ENCODE data around the gene SUGT1. TPM values are rescaled to one million over a fixed set of nuclear protein-coding genes. Genes with fewer than 3 reads are reported as not detected.
"Not testable (repeated sequence)": the region's sequence is repeated elsewhere in the genome, so short reads cannot be mapped to it uniquely, and the experiment has no call there.

Gene SUGT1
- polyA plus RNA-seq, 2 donors: 33.7 to 36.1 TPM

DNA sequence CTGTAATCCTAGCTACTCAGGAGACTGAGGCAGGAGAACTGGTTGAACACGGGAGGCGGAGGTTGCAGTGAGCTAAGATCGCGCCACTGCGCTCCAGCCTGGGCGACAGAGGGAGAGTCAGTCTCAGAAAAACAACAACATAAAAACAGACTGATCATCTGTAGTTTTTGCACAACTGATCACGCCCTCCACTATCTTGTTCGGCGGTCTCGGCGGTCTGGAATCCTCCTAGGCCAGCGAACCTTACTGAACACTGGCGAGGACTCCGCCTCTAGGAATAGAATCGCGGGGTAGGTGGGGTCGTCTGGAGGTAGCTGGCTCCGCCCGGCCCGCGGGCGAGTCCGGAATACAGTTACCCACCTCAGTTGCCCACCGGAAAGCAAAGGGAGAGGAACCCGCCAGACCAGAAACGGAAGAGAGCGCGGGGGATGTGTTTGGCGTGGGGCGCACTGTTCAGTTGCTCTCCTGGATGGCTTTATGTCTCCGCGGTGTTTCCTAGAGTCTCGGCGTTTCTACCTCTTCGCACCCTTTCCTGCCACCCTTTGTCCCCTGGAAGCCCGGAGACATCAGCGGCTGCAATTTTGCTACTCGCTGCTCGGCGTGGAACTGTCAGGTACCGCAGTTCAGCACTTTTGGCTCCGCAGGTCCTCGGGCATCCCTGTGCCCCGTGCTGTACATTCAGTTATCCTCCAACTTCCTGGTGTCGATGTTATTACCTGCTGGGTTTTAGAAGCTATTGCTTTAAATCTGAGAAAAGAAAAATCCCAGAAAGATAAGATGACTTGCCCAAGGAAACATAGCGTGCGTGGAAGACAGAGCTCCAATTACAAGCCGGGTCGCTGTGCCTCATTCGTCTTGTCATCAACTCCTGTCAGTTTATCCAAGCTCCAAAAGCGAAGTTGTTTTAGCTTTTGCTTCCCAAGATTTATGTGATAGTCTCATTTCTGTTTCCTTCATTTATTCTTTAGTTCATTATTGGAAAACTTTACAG lies 35.3 kb upstream of the SUGT1 start:
- WGBS, 2 donors: 0 to 1% methylated on average over 51 of the region's 51 CpGs
- Histone ChIP-seq H3K27me3 (ENCODE audit: control insufficient read depth in 1 of 2, insufficient read depth in 2 of 2, low read length in 2 of 2) (no peaks in the 10 kb centered on the region), H3K4me1 (ENCODE audit: control insufficient read depth in 2 of 2, insufficient read depth in 2 of 2, low read length in 1 of 2) (no peaks in the 10 kb centered on the region), H3K36me3 (ENCODE audit: control insufficient read depth in 2 of 2, insufficient read depth in 2 of 2, low read length in 1 of 2) (no peaks in the 10 kb centered on the region), H3K27ac (ENCODE audit: low read depth in 2 of 2, low read length in 1 of 2) (peak overlapping the region; percentile 76 to 88), H3K9me3 (ENCODE audit: control insufficient read depth in 2 of 2, insufficient read depth in 1 of 2, low read depth in 1 of 2, low read length in 1 of 2) (no peaks in the 10 kb centered on the region), H3K4me3 (ENCODE audit: low read depth in 1 of 2, low read length in 2 of 2) (peak overlapping the region; percentile 76 to 77)

GRCh38 chr13:52631083-52631690 lies 21.4 kb upstream of the SUGT1 start:
- not testable (repeated sequence) for H3K36me3 ChIP-seq (ENCODE audit: control insufficient read depth in 2 of 2, insufficient read depth in 2 of 2, low read length in 1 of 2)

GRCh38 chr13:52638666-52639328 lies 13.8 kb upstream of the SUGT1 start:
- 85 to 89% methylated on average over 5 of the region's 5 CpGs for WGBS, 2 donors
- H3K27ac ChIP-seq (ENCODE audit: low read depth in 2 of 2, low read length in 1 of 2): no peak overlapping the region
- peaks cover 0 to 1% of the 10 kb centered on the region in 2 donors for H3K4me1 ChIP-seq (ENCODE audit: control insufficient read depth in 2 of 2, insufficient read depth in 2 of 2, low read length in 1 of 2)
- H3K9me3 ChIP-seq (ENCODE audit: control insufficient read depth in 2 of 2, insufficient read depth in 1 of 2, low read depth in 1 of 2, low read length in 1 of 2): no peaks in the 10 kb centered on the region
- no peak overlapping the region for H3K4me3 ChIP-seq (ENCODE audit: low read depth in 1 of 2, low read length in 2 of 2)
- H3K36me3 ChIP-seq (ENCODE audit: control insufficient read depth in 2 of 2, insufficient read depth in 2 of 2, low read length in 1 of 2): no peaks in the 10 kb centered on the region
- no peaks in the 10 kb centered on the region for H3K27me3 ChIP-seq (ENCODE audit: control insufficient read depth in 1 of 2, insufficient read depth in 2 of 2, low read length in 2 of 2)

More at GRCh38 chr13:52631083-52631690, 21.4 kb upstream of the SUGT1 start:
- not testable (repeated sequence) for H3K27ac ChIP-seq (ENCODE audit: low read depth in 2 of 2, low read length in 1 of 2); H3K27me3 ChIP-seq (ENCODE audit: control insufficient read depth in 1 of 2, insufficient read depth in 2 of 2, low read length in 2 of 2); H3K4me1 ChIP-seq (ENCODE audit: control insufficient read depth in 2 of 2, insufficient read depth in 2 of 2, low read length in 1 of 2); H3K4me3 ChIP-seq (ENCODE audit: low read depth in 1 of 2, low read length in 2 of 2); H3K9me3 ChIP-seq (ENCODE audit: control insufficient read depth in 2 of 2, insufficient read depth in 1 of 2, low read depth in 1 of 2, low read length in 1 of 2)
- WGBS, 2 donors: 60 to 69% methylated on average over 7 of the region's 7 CpGs

DNA sequence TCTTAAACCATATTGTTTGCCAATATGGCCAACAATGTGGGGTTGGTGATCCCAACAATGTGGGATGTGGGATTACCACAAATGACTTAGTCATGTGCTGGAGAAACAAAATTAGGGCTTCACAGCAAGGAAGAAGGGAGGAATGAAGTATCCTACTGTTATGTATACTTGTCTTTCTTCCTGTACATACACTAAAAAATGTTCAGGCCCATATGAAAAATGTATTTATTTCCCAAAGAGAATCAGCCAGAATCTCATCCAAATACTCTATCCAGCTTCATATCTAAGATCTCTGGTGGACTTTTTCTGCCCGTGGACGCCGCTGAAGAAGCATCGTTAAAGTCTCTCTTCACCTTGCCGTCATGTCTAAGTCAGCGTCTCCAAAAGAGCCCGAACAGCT lies 10.5 kb upstream of the SUGT1 start, which contains the start of gene HNRNPA1L2:
TSS of gene HNRNPA1L2 (plus strand) at position 301 of the 400 bp plus-strand sequence. CDS start at position 363, 62 bp downstream.
- H3K36me3 ChIP-seq (ENCODE audit: control insufficient read depth in 2 of 2, insufficient read depth in 2 of 2, low read length in 1 of 2): no peaks in the 10 kb centered on the region
- peaks cover 0 to 2% of the 10 kb centered on the region in 2 donors for H3K4me1 ChIP-seq (ENCODE audit: control insufficient read depth in 2 of 2, insufficient read depth in 2 of 2, low read length in 1 of 2)
- H3K27ac ChIP-seq (ENCODE audit: low read depth in 2 of 2, low read length in 1 of 2): peak within 1 kb of the TSS in 1 of 2 donors; percentile 47
- WGBS, 2 donors: 98% methylated on average over 7 of the region's 7 CpGs
- H3K27me3 ChIP-seq (ENCODE audit: control insufficient read depth in 1 of 2, insufficient read depth in 2 of 2, low read length in 2 of 2): no peaks in the 10 kb centered on the region
- H3K4me3 ChIP-seq (ENCODE audit: low read depth in 1 of 2, low read length in 2 of 2): no peak within 1 kb of the TSS
- H3K9me3 ChIP-seq (ENCODE audit: control insufficient read depth in 2 of 2, insufficient read depth in 1 of 2, low read depth in 1 of 2, low read length in 1 of 2): no peaks in the 10 kb centered on the region

DNA sequence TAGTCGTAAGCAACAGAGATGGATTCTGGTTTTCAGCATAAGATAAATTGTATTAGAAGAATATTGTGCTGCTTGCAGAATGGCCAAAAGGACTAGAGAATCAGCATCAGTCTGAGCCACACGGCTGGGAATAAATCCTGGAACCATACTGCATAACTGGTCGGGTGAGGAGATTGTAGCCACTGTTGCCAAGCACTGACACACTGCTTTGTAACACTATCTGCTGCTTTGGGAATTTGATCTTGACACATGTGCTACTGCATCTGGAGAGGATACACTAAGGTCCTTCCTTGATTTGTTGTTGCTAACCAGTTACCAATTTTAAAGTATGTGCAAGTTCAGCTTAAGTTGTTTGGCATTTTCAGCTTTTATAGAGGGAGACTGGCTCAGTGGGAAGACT lies 8.5 kb upstream of the SUGT1 start:
- WGBS, 2 donors: 46 to 66% methylated on average over 3 of the region's 3 CpGs
- H3K4me1 ChIP-seq (ENCODE audit: control insufficient read depth in 2 of 2, insufficient read depth in 2 of 2, low read length in 1 of 2): peaks cover 0 to 2% of the 10 kb centered on the region in 2 donors
- H3K27ac ChIP-seq (ENCODE audit: low read depth in 2 of 2, low read length in 1 of 2): peak overlapping the region in 1 of 2 donors; percentile 33

GRCh38 chr13:52646967-52647366 lies 5.7 kb upstream of the SUGT1 start:
- H3K4me1 ChIP-seq (ENCODE audit: control insufficient read depth in 2 of 2, insufficient read depth in 2 of 2, low read length in 1 of 2): peaks cover 0 to 2% of the 10 kb centered on the region in 2 donors
- no peak overlapping the region for H3K4me3 ChIP-seq (ENCODE audit: low read depth in 1 of 2, low read length in 2 of 2)
- H3K27ac ChIP-seq (ENCODE audit: low read depth in 2 of 2, low read length in 1 of 2): no peak overlapping the region
- H3K36me3 ChIP-seq (ENCODE audit: control insufficient read depth in 2 of 2, insufficient read depth in 2 of 2, low read length in 1 of 2): peaks cover 0 to 2% of the 10 kb centered on the region in 2 donors
- no peaks in the 10 kb centered on the region for H3K27me3 ChIP-seq (ENCODE audit: control insufficient read depth in 1 of 2, insufficient read depth in 2 of 2, low read length in 2 of 2)
- H3K9me3 ChIP-seq (ENCODE audit: control insufficient read depth in 2 of 2, insufficient read depth in 1 of 2, low read depth in 1 of 2, low read length in 1 of 2): no peaks in the 10 kb centered on the region

More for the DNA sequence above, 8.5 kb upstream of the SUGT1 start:
- no peaks in the 10 kb centered on the region for H3K36me3 ChIP-seq (ENCODE audit: control insufficient read depth in 2 of 2, insufficient read depth in 2 of 2, low read length in 1 of 2)
- H3K9me3 ChIP-seq (ENCODE audit: control insufficient read depth in 2 of 2, insufficient read depth in 1 of 2, low read depth in 1 of 2, low read length in 1 of 2): no peaks in the 10 kb centered on the region
- H3K27me3 ChIP-seq (ENCODE audit: control insufficient read depth in 1 of 2, insufficient read depth in 2 of 2, low read length in 2 of 2): no peaks in the 10 kb centered on the region
- H3K4me3 ChIP-seq (ENCODE audit: low read depth in 1 of 2, low read length in 2 of 2): no peak overlapping the region

DNA sequence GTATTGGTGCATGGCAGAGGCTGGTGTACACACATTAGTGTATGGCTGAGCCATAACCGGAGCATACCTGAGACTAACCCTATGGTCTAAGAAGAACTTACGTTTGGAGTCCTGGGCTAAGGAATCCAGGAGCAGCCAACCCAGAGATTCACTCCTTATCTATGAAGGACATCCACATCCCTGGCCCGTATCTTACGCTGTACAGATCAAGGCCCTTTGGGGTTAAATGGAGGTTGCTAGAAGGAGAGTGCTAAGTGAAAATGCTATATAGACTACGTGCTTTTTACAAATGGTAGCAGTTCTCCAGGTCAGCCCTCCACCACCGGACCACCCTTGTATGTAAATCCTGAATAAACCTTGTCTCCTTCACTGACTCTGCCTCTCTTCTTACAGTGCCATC lies 1.9 kb upstream of the SUGT1 start:
- WGBS, 2 donors: 69 to 76% methylated on average over 6 of the region's 6 CpGs
- no peaks in the 10 kb centered on the region for H3K27me3 ChIP-seq (ENCODE audit: control insufficient read depth in 1 of 2, insufficient read depth in 2 of 2, low read length in 2 of 2)
- H3K27ac ChIP-seq (ENCODE audit: low read depth in 2 of 2, low read length in 1 of 2): peak overlapping the region in 1 of 2 donors; percentile 3
- H3K4me1 ChIP-seq (ENCODE audit: control insufficient read depth in 2 of 2, insufficient read depth in 2 of 2, low read length in 1 of 2): no peaks in the 10 kb centered on the region
- peaks cover 0 to 2% of the 10 kb centered on the region in 2 donors for H3K36me3 ChIP-seq (ENCODE audit: control insufficient read depth in 2 of 2, insufficient read depth in 2 of 2, low read length in 1 of 2)
- H3K4me3 ChIP-seq (ENCODE audit: low read depth in 1 of 2, low read length in 2 of 2): peak overlapping the region in 1 of 2 donors; percentile 22
- no peaks in the 10 kb centered on the region for H3K9me3 ChIP-seq (ENCODE audit: control insufficient read depth in 2 of 2, insufficient read depth in 1 of 2, low read depth in 1 of 2, low read length in 1 of 2)

- Histone ChIP-seq H3K27me3 (ENCODE audit: control insufficient read depth in 1 of 2, insufficient read depth in 2 of 2, low read length in 2 of 2) (no peaks in the 10 kb centered on the region), H3K4me1 (ENCODE audit: control insufficient read depth in 2 of 2, insufficient read depth in 2 of 2, low read length in 1 of 2) (no peaks in the 10 kb centered on the region), H3K4me3 (ENCODE audit: low read depth in 1 of 2, low read length in 2 of 2) (peak overlapping the region; percentile 79 to 94), H3K27ac (ENCODE audit: low read depth in 2 of 2, low read length in 1 of 2) (peak overlapping the region; percentile 98), H3K9me3 (ENCODE audit: control insufficient read depth in 2 of 2, insufficient read depth in 1 of 2, low read depth in 1 of 2, low read length in 1 of 2) (no peaks in the 10 kb centered on the region), H3K36me3 (ENCODE audit: control insufficient read depth in 2 of 2, insufficient read depth in 2 of 2, low read length in 1 of 2) (peaks cover 0 to 2% of the 10 kb centered on the region in 2 donors)
- 0% methylated on average over 7 of the region's 7 CpGs for WGBS, 2 donors
Measured at GRCh38 chr13:52651897-52652195, 790 bp upstream of the SUGT1 start.

GRCh38 chr13:52652980-52653303 lies 306 bp downstream of the SUGT1 start:
- Histone ChIP-seq H3K4me1 (ENCODE audit: control insufficient read depth in 2 of 2, insufficient read depth in 2 of 2, low read length in 1 of 2) (no peaks in the 10 kb centered on the region), H3K27ac (ENCODE audit: low read depth in 2 of 2, low read length in 1 of 2) (peak overlapping the region; percentile 98), H3K4me3 (ENCODE audit: low read depth in 1 of 2, low read length in 2 of 2) (peak overlapping the region; percentile 79 to 94), H3K27me3 (ENCODE audit: control insufficient read depth in 1 of 2, insufficient read depth in 2 of 2, low read length in 2 of 2) (no peaks in the 10 kb centered on the region), H3K36me3 (ENCODE audit: control insufficient read depth in 2 of 2, insufficient read depth in 2 of 2, low read length in 1 of 2) (peaks cover 0 to 2% of the 10 kb centered on the region in 2 donors), H3K9me3 (ENCODE audit: control insufficient read depth in 2 of 2, insufficient read depth in 1 of 2, low read depth in 1 of 2, low read length in 1 of 2) (no peaks in the 10 kb centered on the region)
- 0% methylated on average over 18 of the region's 18 CpGs for WGBS, 2 donors

Data from esophagus (tissue), 2 donors.